ENCODE results near the gene SLIT3.

DNA sequence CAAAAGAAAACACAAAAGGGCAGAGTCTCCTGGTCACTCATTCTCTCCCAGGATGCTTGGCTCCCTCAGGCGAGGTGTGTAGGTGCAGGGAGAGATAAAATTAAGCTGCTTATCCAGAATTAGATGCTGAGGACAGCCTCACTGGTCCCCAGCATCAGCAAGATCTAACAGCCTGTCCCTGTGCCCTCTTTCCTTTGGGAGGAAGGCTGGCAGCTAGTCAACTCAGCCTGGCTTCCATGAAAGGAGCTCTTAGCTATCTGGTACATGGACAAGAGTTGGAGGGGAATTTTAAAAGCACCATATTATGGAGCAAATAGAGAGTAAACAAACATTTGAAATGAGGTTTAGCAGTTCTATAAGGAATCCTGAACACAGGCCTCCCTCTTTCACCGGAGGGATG, 523.3 kb downstream of the SLIT3 start:
- TF ChIP-seq POLR2A (IDR thresholded peaks at IDR 0.05) = no peak
- no peak for TF ChIP-seq CTCF (IDR thresholded peaks at IDR 0.05)
